Astrocyte of the cerebellum (primary cell): ENCODE measurements around the gene IRAK4.

Experiments used
- DNase-seq: peaks from one replicate; pipeline ENCODE4 v3.0.0-alpha.2; 2011; ENCODE audit warnings: low read depth
- H3K4me3 ChIP-seq: 2 replicates; pipeline ENCODE4 v1.5.1; 2011; ENCODE audit warnings: mild to moderate bottlenecking, low read depth, low read length, moderate library complexity
- CTCF ChIP-seq: IDR thresholded peaks from 2 replicates; pipeline ENCODE4 v1.5.1; 2012; ENCODE audit warnings: low read length, low read depth, moderate library complexity, mild to moderate bottlenecking; ENCODE audit errors: missing control alignments
- in situ Hi-C: cut with HindIII; loops from 2 replicates; pipeline ENCODE4 v1.10.0; 2017; ENCODE audit warnings: low sequenced_read_pairs

Gene IRAK4

GRCh38 chr12:43762596-43762995 lies 3.8 kb downstream of the IRAK4 start:
- TF ChIP-seq CTCF: no peak
- in situ Hi-C loops: no loop called here
- no peak for DNase-seq
- H3K4me3 ChIP-seq: no peak overlapping the region

GRCh38 chr12:43763769-43764168 lies 5.0 kb downstream of the IRAK4 start:
- TF ChIP-seq CTCF: no peak
- no peak overlapping the region for H3K4me3 ChIP-seq
- in situ Hi-C loops: no loop called here
- DNase-seq: no peak

GRCh38 chr12:43764528-43764927 lies 5.8 kb downstream of the IRAK4 start:
- TF ChIP-seq CTCF: no peak

GRCh38 chr12:43766291-43766690 lies 7.5 kb downstream of the IRAK4 start:
- TF ChIP-seq CTCF: no peak
- no peak overlapping the region for H3K4me3 ChIP-seq
- in situ Hi-C loops: no loop called here
- no peak for DNase-seq

More at GRCh38 chr12:43764528-43764927, 5.8 kb downstream of the IRAK4 start:
- no peak overlapping the region for H3K4me3 ChIP-seq
- in situ Hi-C loops: no loop called here
- no peak for DNase-seq

GRCh38 chr12:43776498-43776897 lies 17.7 kb downstream of the IRAK4 start:
- peak; percentile 48 for TF ChIP-seq CTCF
- in situ Hi-C loops: loop anchor here (10.0 kb wide), 1 partner anchor 108 kb away; no protein-coding TSS in a partner anchor
- no peak overlapping the region for H3K4me3 ChIP-seq
- no peak for DNase-seq

GRCh38 chr12:43786899-43787693 lies 28.3 kb downstream of the IRAK4 start:
- in situ Hi-C loops: no loop called here
- no peak for DNase-seq
- H3K4me3 ChIP-seq: no peak overlapping the region
- TF ChIP-seq CTCF: no peak
